Activated B cell treated with CpG ODN at 0.5 μM for 24 hours (primary cell): Measurements from ENCODE around the gene UBXN7. TPM values are rescaled to one million over a fixed set of nuclear protein-coding genes. Genes with fewer than 3 reads are reported as not detected.

ENCODE experiments used
- ATAC-seq: fragments of 200-7000 bp; cut with Tn5 transposase; one replicate; pipeline ENCODE4 v1.10.0; 2021; ENCODE audit warnings: low read depth, mild to moderate bottlenecking, moderate library complexity
- CTCF ChIA-PET: fragments of 350-600 bp; sonication (Branson Sonifier 250); formaldehyde crosslinking; loops from one replicate; lab custom pipeline; 2021; ENCODE audit warnings: antibody characterized with exemption; lab: Charles Lee
- POLR2A ChIA-PET: fragments of 350-600 bp; sonication (Branson Sonifier 250); formaldehyde crosslinking; loops from one replicate; lab custom pipeline; 2021; ENCODE audit warnings: antibody characterized with exemption; lab: Charles Lee
- DNase-seq: peaks from one replicate; pipeline ENCODE4 v3.0.0; 2022
- H3K27ac Mint-ChIP-seq: one replicate; pipeline ENCODE4 v1.8.0; 2020; ENCODE audit warnings: mixed read lengths
- H3K27me3 Mint-ChIP-seq: one replicate; pipeline ENCODE4 v1.8.0; 2021; ENCODE audit warnings: mixed read lengths
- H3K36me3 Mint-ChIP-seq: one replicate; pipeline ENCODE4 v1.8.0; 2021; ENCODE audit warnings: low read depth, mixed read lengths
- H3K4me1 Mint-ChIP-seq: one replicate; pipeline ENCODE4 v1.8.0; 2021; ENCODE audit warnings: mixed read lengths
- H3K4me3 Mint-ChIP-seq: one replicate; pipeline ENCODE4 v1.8.0; 2020; ENCODE audit warnings: mild to moderate bottlenecking, mixed read lengths
- H3K9me3 Mint-ChIP-seq: one replicate; pipeline ENCODE4 v1.8.0; 2020; ENCODE audit warnings: mixed read lengths
- intact Hi-C: fragments of 100-400 bp; cut with micrococcal nuclease; formaldehyde crosslinking; loops from one replicate; pipeline ENCODE4 v1.15.1; 2024
- total RNA-seq: library from RNA; stranded (reverse); gene quantifications from 2 replicates; pipeline ENCODE4 v1.2.3, GENCODE V29; 2022
- TF ChIP-seq, protein P1 (sequence below): fragments of 200-600 bp; IDR thresholded peaks from one replicate; pipeline ENCODE4 v1.8.0; 2022; ENCODE audit warnings: antibody characterized with exemption, mild to moderate bottlenecking

Gene UBXN7
- total RNA-seq, 1 donor from 2014 or later, result 66.5 TPM

DNA sequence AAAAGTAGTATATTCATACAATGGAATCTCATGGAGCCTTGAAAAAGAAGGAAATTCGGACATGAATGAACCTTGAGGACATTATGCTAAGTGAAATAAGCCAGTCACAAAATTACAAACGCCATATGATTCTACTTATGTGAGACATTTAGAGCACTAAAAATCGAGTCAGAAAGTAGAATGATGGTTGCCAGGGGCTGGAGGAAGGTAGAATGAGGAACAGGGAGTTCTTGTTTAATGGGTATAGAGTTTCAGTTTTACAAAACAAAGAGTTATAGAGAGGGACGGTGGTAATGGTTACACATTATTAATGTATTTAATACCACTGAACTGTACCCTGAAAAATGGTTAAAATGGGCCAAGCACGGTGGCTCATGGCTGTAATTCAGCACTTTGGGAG lies 19.5 kb downstream of the UBXN7 start:
- peaks cover 13% of the 10 kb centered on the region for H3K36me3 Mint-ChIP-seq
- DNase-seq (no peak), ATAC-seq (peak; percentile 71)
- CTCF ChIA-PET, result no interaction called here
- H3K27me3 Mint-ChIP-seq, result no peaks in the 10 kb centered on the region
- POLR2A ChIA-PET, result interaction anchor here (0.7 kb wide), 1 partner anchor 145 kb away, joined by 6 read pairs; no protein-coding TSS in a partner anchor
- peaks cover 4% of the 10 kb centered on the region for H3K9me3 Mint-ChIP-seq
- no peak overlapping the region for H3K27ac Mint-ChIP-seq
- intact Hi-C loops, result loop anchor here (5.0 kb wide), 1 partner anchor 40 kb away; no protein-coding TSS in a partner anchor
- peak overlapping the region; percentile 8 for H3K4me3 Mint-ChIP-seq
- TF ChIP-seq, protein P1, sequence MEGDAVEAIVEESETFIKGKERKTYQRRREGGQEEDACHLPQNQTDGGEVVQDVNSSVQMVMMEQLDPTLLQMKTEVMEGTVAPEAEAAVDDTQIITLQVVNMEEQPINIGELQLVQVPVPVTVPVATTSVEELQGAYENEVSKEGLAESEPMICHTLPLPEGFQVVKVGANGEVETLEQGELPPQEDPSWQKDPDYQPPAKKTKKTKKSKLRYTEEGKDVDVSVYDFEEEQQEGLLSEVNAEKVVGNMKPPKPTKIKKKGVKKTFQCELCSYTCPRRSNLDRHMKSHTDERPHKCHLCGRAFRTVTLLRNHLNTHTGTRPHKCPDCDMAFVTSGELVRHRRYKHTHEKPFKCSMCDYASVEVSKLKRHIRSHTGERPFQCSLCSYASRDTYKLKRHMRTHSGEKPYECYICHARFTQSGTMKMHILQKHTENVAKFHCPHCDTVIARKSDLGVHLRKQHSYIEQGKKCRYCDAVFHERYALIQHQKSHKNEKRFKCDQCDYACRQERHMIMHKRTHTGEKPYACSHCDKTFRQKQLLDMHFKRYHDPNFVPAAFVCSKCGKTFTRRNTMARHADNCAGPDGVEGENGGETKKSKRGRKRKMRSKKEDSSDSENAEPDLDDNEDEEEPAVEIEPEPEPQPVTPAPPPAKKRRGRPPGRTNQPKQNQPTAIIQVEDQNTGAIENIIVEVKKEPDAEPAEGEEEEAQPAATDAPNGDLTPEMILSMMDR, result no peak
- H3K4me1 Mint-ChIP-seq, result peaks cover 61% of the 10 kb centered on the region

DNA sequence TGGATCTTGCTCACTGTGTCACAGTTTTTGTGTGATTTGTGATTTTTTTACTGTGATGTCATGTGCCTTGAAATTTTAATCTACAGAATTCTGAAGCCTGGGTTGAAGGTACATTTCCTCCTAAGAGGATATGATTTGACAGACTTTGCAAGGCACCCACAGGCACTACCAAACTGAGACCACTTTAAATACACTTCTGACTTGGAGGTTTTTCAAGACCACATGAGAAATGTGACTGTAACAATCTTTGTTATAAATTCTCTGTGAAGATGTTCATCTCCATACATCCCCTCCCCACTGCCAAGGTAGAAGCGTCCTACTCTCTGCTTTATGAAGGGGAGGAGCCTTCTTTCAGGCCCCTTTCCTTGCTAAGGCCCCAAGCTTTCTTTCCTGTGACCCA lies 22.8 kb downstream of the UBXN7 start:
- intact Hi-C loops, result no loop called here
- no peak for DNase-seq
- POLR2A ChIA-PET, result interaction anchor here (0.6 to 0.7 kb wide), 2 partner anchors 94 to 194 kb away, joined by 5 to 6 read pairs; partner anchors contain the start of gene RNF168
- CTCF ChIA-PET, result no interaction called here
- peaks cover 28% of the 10 kb centered on the region for H3K36me3 Mint-ChIP-seq
- H3K4me3 Mint-ChIP-seq, result no peak overlapping the region
- H3K27ac Mint-ChIP-seq, result no peak overlapping the region
- peaks cover 4% of the 10 kb centered on the region for H3K9me3 Mint-ChIP-seq
- TF ChIP-seq, protein P1, result no peak
- peaks cover 42% of the 10 kb centered on the region for H3K4me1 Mint-ChIP-seq
- ATAC-seq, result no peak
- H3K27me3 Mint-ChIP-seq, result no peaks in the 10 kb centered on the region

DNA sequence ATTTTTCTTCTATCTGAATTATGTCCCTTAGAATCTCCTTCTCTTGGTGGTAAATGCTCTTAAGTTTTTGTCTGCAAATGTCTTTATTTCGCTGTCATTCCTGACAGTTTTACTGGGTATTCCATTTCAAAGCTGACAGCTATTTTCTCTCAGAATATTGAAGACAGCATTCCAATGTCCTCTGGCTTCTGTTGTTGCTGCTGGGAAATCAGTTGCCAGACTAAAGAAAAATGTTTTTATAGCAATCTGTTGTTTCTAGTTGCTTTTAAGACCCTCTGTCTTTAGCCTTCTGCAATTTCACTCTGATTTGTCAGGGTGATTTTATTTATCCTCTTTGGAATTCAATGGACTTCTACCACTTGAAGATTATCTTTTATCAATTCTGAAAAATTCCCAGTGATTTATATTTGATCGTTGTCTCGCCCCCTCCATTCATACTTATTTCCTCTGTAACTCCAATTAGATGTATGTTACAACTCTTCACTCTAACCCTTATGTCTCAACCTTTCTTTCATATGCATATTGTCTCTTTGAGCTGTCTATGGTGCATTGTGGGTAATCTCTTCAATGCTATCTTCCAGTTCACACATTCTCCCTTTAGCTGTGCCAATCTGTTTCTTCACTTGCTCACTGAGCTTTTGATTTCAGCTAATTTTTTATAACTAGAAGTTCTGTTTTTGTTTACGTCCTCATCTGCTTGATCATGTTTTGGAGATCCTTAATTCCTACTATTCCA lies 23.5 kb downstream of the UBXN7 start:
- ATAC-seq (no peak), DNase-seq (no peak)
- Mint-ChIP-seq H3K36me3 (peaks cover 29% of the 10 kb centered on the region), H3K4me3 (no peak overlapping the region), H3K27ac (no peak overlapping the region), H3K4me1 (peaks cover 36% of the 10 kb centered on the region), H3K27me3 (no peaks in the 10 kb centered on the region), H3K9me3 (peaks cover 4% of the 10 kb centered on the region)
- ChIA-PET CTCF (no interaction called here), POLR2A (interaction anchor here (0.6 to 0.7 kb wide), 2 partner anchors 14 to 195 kb away, joined by 6 to 8 read pairs; no protein-coding TSS in a partner anchor)
- TF ChIP-seq, protein P1, result no peak
- intact Hi-C loops, result no loop called here

DNA sequence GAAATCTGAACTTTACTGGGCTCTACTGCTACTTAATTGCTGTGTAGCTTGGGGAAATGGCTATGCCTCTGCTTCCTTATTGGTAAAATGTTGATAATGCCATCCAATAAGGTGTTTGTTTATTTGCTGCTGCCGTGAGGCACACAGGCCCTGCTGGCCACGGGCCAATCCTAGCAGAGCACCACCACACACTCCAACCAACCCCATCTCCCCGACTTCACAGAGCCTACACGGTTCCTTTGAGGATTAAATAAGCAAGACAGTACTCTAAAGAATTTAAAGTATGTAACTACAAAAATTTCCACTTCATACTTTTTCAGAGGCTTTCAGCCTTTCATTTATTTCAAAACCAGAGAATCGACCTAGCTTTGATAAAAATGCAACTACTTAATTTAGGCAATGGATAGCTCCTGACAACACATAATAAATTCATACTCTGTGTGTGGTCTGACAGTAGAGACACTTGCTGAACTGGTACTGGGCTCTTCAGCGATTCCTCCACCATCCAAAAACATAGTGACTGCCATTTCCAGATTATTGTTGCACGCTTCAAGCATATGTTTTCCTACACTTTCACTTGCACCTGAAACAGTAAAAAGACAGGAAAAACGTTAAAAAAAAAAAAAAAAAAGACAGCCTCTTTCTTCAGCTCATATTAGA lies 25.3 kb downstream of the UBXN7 start:
- Mint-ChIP-seq H3K27me3 (no peaks in the 10 kb centered on the region), H3K9me3 (peaks cover 4% of the 10 kb centered on the region), H3K27ac (no peak overlapping the region), H3K4me3 (no peak overlapping the region), H3K4me1 (peaks cover 19% of the 10 kb centered on the region), H3K36me3 (peaks cover 39% of the 10 kb centered on the region)
- intact Hi-C loops, result no loop called here
- ATAC-seq, result no peak
- POLR2A ChIA-PET, result interaction anchor here (0.6 kb wide), 1 partner anchor 96 kb away, joined by 3 read pairs; no protein-coding TSS in a partner anchor
- CTCF ChIA-PET, result no interaction called here
- no peak for DNase-seq
- TF ChIP-seq, protein P1, result no peak

DNA sequence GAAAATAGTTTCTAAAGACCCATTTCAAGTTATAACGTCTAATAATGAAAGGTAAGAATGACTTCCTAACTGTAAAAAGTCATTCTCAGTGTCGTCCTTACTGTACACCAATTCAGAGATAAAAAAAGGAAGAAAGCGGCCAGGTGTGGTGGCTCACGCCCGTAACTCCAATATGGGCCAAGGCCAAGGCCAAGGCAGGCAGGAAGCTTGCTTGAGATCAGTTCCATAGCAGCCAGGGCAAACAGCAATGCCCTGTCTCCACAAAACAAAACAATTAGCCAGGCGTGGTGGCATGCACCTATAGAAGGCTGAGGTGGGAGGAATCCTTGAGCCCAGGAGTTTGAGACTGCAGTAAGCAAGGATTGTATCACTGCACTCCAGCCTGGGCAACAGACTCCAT lies 31.9 kb downstream of the UBXN7 start:
- H3K9me3 Mint-ChIP-seq, result no peaks in the 10 kb centered on the region

More for the DNA sequence above, 31.9 kb downstream of the UBXN7 start:
- H3K4me3 Mint-ChIP-seq, result no peak overlapping the region
- H3K4me1 Mint-ChIP-seq, result no peaks in the 10 kb centered on the region
- ChIA-PET POLR2A (no interaction called here), CTCF (no interaction called here)
- ATAC-seq (no peak), DNase-seq (no peak)
- intact Hi-C loops, result no loop called here
- H3K36me3 Mint-ChIP-seq, result peaks cover 62% of the 10 kb centered on the region
- TF ChIP-seq, protein P1, result no peak
- H3K27ac Mint-ChIP-seq, result no peak overlapping the region
- no peaks in the 10 kb centered on the region for H3K27me3 Mint-ChIP-seq
